Mesenteric fat pad (tissue), 1 donor: Measurements from ENCODE around the gene MAP2K3. TPM values are rescaled to one million over a fixed set of nuclear protein-coding genes. Genes with fewer than 3 reads are reported as not detected.

Experiments used
- DNase-seq: peaks from one replicate; pipeline ENCODE4 v3.0.0-alpha.2; 2020; ENCODE audit warnings: low spot score
- long read RNA-seq: library from polyadenylated mRNA; unstranded; transcript quantifications from one replicate; pipeline ENCODE4 v2.0.0, GENCODE V29; 2020
- total RNA-seq: library from RNA; stranded (reverse); fragmentation: NEBNext Ultra II Directional; extraction: Animal tissue kit (Norgen Biotek cat#: 25700); gene quantifications from one replicate; pipeline ENCODE4 v1.2.1, GENCODE V29; 2021
- donor health status: DM: yes; HTN: yes; CAD: no.

MAP2K3 gene
- 103 TPM for total RNA-seq
- long read RNA-seq, transcript MAP2K3-202 (12 exons, 2,303 nt), result major isoform, 222 of 289 reads
- long read RNA-seq, transcript MAP2K3-205 (3 exons, 927 nt), result minor isoform, 12 of 289 reads
- long read RNA-seq, partial matches to known transcripts, result 22 of 289 reads
- long read RNA-seq, other reads (novel, unspliced or antisense), result 29 of 289 reads

DNA sequence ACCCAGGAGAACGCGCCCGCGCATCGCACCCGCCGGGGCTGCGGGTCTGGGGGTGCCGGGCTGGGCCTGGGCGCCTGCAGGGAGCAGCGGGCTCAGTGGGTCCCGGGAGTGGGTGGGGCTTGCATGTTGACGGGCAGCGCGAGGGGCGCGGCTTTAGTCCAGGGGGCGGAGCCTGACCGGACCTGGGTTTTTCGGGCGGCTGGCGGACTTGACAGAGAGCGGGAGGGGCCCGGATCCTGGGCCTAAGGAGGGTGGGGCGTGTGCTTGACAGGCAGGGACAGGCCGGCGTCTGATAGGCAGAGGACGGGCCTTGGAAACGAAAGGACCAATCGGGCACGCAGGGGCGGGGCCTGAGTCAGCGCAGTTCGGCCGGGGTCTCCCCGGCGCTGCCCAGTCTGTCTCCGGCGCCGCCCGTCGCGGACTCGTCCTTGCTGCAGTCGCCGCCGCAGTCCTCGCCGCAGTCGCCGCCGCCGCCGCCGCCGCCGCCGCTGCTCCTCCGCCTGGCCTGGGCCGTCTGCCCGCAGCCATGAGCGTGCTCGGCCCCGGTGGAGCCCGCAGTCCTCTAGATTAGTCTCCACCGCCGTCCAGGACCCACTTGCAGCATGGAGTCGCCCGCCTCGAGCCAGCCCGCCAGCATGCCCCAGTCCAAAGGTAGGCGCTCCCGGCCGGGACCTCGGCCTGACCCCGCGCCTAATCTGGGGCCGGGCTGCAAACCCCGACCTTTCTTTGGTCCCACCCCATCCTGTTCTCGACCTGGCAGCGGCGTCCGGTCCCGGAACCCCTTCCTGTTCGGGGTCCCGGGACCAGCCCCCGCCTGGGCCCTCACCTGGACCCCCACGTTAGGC, at the start of gene MAP2K3:
Gene MAP2K3 (plus strand): TSS at position 393 of the 845 bp plus-strand sequence. CDS start 210 bp downstream, at position 603.
- DNase-seq, result peak; percentile 99

DNA sequence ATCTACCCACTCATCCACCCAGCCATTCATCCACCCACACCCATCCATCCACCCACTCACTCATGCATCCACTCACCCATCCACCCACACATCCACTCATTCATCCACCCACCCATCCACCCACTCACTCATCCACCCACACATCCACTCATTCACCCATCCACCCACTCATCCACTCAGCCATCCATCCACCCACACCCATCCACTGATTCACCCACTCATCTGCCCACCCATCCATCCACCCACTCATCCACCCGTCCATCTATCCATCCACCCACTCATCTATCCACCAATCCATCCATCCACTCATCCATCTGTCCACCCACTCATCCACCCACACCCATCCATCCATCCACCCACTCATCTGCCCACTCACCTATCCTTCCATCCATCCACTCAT, 48.6 kb upstream of the MAP2K3 start:
- no peak for DNase-seq

DNA sequence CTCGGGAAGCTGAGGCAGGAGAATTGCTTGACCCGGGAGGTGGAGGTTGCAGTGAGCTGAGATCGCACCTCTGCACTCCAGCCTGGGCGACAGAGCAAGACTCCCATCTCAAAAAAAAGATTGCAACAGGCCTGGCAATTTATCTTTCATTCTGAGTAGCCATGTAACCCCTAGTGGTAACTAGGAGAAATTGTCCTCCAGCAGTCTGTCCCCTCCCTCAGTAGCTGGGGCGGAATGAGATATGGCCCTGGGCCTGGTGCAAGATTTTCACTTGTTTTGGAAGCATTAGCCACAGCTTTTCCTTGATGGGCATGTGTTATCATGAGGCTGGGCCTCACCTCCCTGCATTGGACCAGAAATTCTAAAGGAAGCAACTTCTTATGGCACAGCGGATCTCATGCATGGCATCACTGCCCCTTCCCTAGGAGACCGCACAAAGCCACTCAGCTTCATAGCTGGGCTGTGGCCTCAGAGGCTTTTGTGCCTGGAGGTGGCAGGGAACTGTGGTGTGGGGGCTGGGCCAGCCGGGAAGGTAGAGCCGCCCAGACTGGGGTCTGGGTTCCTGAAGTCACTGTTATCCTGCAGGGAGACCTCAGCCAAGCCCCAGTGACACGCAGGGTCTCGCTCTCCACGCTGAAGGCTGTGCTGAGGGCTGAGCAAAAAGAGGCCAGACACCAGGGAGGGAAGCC, 44.7 kb upstream of the MAP2K3 start:
- no peak for DNase-seq

DNA sequence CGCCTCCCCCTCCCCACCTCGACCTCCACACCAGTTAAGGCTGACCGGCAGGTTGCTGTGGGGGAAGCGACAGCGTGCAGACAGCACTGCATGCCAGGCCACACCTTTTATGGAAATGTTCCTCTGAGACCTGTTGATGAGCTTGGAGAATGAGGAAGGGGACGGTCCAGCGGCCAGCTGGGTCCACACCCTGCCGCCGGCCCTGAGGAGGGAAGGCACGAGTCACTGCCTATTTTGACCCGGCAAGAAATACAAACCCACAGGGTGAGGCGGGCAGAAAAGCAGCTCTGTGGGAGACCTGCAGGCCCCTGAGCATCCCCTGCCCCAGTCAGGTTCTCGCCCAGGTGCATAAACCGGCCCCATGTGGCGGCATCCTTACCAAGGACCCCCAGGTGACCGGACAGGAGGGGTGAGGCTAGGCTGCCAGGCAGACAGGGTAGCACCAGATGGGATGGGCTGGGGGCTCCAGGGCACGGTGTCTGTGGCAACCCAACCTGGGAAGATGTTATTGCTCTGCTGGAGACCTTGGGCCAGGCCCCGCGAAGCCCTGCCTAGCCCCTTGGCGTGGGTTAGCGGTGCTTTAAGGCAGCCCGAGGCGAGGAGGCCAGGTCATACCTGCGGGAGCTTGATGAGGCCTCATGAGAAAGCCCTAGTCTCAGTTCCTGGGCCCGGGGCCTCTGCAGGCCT, 44.0 kb upstream of the MAP2K3 start:
- no peak for DNase-seq

DNA sequence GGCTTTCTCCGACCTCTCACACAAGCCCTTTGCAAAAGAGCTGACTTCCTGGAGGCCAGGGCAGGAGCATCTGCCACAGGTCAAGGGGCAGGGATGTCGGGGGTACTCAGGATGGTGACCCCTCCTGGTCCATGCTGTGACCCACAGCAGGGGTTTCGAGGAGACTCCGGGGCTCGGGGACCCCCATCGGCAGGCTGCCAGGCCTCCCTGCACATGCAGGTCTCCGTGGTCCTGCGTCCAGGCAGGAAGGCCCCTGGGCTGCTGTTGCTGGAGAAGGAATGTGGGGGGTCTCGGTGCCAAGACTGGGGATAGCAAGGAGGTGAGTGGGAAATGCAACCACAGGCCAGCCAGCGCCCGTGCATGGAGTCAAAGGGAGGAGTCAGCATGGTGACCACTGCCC, 42.9 kb upstream of the MAP2K3 start:
- DNase-seq, result no peak

DNA sequence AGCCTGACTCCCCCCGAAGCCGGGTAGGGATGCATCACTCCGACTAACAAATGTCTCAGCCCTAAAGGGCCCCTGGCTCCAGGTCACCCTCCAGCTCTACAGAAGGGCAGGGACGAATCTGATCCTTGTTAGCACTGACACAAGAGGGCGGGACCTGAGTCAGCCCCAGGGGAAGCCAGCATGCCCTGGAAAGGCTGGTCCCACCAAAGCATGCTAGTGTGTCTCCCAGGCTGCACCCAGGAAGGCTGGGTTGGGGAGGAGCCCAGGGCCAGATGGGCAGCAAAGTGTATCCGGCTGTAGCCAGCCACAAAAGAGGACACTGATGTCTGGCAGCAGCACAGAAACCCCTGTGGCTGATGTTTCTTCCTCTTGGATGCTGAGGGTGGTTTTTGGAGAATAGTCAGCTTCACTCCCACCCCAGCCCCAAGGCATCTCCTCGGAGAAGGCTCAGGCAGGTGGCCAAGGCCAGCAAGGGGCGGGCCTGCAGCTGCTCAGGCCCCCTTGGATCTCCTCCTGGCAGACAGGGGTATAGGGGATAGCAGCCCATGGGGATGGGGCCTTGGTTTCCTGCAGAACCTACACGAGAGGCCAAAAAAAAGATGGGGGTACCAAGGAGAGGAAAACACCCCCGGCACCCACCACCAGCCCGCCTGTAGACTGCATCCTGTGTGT, 42.3 kb upstream of the MAP2K3 start:
- no peak for DNase-seq

DNA sequence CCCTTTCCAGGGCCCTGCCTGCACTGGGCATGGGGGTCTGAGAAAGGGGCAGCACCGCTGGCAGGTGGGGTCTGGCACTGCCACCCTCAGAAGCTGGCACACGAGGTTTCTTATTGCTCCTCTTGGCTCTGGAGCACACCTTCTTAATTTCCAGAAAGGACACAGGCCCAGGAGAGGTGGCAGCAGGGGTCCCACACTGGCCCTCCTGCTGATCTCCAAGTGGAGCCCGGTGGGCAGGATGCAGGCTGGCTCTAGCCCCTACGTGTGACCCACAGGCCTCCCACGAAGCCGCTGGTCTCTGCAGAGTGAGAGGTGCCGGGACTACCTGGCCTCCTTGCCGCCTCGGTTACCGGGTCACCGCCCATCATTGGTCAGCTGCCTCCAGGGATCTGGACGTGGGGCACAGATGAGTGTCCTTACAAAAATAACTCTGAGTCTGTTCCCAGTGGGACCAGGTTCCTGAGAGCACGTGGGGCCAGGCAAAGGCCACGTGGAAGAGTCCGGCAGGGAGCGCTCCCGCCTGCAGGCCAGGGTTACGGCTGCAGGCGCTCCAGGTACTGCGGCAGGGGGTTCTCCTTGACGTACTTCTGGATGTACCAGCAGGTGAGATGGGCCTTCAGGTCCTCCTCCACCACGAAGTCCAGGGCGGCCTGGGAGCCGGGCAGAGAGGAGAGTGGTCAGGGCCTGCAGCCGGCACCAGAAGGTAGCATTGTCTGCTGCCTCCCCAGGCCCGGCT, 41.6 kb upstream of the MAP2K3 start:
- DNase-seq, result no peak

DNA sequence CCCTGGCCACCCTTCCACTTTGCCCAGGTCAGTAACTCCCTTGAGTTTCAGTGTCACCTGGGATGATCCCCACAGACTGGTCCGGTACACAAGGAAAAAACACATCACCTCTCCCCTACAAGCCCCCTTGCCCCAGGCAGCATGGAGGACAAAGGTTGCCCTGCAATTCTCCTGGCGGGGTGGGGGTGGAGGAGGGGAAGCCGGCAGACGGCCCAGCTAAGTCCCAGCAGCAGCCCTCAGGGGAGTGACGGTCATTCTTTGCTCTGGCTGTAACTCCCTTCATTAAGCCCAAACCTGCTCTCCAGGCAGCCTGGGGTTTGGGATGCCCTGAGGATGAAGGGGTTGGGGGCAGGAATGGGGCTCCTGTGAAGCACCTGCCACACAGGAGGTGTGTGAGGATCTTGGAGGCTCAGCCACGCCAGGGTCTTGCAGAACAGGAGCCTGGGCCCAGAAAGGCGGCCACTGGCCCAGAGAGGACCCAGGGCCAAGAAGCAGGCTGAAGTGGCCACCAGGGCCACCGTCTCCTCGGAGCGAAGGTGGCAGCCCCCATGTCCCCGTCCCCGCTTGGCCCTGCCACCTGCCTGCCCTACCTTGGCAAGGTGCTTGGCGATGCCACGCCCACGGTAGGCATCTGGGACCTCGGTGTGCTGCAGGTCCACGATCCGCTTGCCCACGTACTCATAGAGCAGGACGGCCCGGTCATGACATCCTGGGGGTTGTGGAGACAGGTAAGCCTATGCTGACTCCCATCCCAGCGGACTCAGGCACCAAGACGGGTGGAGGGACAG, 40.8 kb upstream of the MAP2K3 start:
- DNase-seq, result no peak

DNA sequence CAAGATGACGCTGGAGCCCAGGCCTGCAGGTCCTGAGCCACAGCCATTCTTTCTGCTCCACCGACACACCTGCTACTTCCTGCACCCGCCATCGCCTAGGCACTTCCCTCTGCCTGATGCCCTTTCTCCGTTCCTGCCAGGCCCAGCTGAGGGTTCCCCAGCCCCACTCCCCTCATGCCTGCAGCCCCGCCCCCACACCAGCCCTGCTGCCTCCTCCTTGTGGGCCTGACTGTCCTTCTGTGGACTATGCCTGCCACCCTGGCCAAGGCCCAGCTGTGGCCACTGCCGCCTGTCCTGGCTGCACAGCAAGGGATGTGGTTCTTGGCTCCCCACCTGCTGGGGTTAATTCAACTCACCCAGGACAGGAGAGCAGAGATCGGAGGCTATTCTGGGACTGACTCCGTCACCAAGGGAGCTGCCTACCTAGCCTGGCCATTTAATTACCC, 38.8 kb upstream of the MAP2K3 start:
- no peak for DNase-seq

DNA sequence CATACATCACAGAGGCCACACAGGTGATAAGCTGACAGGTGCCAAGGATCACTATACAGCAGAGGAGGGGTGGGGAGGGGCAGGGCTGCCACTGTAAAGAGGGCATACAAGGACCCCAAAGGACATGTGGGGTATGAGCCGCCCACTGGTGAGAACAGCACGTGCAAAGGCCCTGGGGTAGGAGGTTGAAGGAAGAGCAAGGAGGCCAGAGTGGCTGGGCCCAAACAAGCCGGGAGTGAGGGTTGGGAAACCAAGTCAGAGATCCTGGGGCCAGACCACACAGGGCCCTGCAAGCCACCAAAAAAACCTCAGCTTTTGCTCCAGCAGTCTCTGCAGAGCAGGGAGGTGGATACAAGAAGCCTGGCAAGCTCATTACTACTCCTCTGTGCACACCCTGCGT, 37.8 kb upstream of the MAP2K3 start:
- no peak for DNase-seq

DNA sequence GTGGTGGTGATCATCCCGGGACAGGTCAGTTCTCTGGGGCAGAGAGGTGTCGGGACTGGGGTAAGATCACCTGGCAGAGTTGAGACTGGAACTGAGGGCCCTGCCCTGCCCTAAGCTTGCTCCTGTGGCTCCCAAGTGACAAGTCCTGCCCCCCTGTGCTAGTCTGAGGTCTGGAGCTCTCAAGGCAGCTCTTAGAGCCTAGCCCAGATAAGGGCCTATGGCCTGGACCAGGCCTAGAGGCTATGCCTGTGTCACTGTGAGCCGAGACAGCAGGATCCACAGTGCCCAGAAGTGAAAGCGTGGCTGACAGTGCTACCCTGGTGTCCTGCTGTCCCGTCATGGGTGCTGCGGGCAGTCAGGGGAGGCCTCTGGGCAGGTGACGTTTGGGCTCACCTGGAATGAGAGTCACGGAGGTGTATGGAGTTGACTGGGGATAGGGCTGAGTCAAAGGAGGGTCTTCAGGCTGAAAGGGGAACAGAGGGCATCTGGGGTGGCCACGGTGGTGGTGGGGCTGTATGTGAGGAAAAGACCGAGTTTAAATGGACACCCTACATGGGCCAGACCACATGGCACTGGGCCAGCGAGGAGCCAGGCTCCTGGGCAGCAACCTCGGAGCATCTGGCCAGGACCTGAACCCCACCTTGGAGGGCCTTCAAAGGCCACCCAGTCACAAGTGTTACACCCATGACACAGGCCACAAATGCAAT, 36.8 kb upstream of the MAP2K3 start:
- no peak for DNase-seq

DNA sequence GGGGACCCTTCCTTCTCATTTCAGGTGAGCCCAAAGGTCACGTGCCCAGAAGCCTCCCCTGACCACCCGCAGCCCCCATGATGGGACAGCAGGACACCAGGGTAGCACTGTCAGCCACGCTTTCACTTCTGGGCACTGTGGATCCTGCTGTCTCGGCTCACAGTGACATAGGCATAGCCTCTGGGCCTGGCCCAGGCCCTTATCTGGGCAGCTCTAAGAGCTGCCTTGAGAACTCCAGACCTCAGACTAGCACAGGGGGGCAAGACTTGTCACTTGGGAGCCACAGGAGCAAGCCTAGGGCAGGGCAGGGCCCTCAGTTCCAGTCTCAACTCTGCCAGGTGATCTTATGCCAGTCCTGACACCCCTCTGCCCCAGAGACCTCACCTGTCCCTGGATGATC, 36.0 kb upstream of the MAP2K3 start:
- no peak for DNase-seq

DNA sequence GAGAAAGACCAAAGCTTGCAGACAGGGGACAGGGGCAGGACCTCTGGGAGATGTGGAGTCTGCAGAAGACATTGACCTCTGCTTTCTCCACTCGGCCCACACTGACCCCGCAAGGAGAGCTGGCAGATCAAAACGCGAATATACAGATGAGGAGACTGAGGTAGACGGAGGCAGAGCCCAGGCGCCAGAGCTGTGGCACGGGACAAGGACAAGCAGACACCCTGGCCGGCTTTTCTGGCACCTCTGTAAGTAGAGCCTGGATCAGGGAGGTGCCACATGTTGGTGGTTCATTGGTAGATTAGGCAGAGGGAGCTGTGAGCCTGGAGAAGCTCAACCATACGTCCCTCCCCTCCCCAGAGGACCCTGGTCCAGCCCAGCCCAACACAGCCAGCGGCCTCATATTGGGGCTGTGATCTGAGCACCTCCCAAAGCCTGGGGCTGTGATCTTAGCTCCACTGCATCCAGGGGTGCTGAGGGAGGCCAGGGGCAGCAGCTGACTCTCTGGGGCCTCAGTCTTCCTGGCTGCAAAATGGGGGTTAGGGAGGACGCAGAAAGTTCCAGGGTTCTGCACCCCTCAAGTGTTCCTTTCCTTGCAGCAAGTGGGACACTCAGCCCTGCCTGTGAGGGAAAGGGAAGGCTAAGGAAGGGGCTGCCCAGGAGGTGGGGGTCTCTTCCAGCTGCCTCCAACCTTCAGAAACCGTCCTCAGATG, 35.3 kb upstream of the MAP2K3 start:
- DNase-seq, result no peak

DNA sequence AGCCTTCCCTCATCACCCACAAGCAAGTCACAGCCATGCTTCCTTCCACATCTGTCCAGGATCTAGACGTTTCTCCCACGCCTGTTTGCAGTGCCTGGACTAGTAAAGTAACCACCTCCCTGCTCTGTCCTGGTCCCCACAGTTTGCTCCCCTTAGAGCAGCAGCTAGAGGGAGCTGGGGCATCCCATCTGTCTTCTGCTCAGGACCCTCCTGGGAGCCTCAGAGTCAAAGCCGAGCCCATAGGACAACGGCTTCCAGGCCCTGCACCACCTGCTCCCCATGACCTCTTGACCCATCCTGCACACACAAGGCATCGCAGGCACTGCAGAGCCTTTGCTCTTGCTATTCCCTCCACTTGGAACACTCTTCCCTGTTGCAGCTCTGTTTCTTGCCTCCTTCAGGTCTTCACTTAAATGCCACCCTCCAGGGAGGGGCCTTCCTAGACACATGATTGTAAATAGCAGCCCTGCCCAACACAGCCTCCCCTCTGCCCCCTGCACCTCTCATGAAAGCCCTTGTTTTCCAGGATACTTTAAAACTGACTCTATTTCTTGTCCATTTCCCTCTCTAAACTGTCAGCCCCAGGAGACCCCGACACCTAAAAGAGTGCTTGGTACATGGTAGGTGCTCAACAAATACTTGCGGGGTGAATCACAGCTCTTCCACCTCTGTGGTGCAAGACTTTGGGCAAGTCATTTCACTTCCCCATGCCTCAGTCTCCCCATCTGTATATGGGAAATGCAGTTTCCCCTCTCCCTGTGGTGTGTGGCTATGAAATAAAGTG, 34.4 kb upstream of the MAP2K3 start:
- no peak for DNase-seq

DNA sequence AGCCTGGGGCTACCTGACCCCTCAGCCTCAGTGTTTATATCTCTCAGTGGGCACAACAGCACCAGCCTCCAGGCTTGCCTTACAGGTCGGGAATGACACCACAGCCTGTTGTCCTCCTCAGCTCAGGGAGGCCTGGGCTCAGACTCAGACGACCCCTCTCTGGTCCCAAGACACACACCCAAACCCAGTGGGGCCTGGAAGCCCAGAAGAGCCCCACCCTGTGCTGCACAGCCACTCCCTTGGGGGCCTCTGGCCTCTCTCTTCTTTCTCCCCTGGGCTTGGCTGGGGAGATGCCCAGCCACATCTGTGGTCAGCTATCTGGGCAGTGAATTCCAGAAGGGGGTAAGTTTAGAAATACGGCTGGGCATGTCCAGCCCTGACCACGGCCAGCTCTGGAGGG, 33.7 kb upstream of the MAP2K3 start:
- DNase-seq, result no peak

DNA sequence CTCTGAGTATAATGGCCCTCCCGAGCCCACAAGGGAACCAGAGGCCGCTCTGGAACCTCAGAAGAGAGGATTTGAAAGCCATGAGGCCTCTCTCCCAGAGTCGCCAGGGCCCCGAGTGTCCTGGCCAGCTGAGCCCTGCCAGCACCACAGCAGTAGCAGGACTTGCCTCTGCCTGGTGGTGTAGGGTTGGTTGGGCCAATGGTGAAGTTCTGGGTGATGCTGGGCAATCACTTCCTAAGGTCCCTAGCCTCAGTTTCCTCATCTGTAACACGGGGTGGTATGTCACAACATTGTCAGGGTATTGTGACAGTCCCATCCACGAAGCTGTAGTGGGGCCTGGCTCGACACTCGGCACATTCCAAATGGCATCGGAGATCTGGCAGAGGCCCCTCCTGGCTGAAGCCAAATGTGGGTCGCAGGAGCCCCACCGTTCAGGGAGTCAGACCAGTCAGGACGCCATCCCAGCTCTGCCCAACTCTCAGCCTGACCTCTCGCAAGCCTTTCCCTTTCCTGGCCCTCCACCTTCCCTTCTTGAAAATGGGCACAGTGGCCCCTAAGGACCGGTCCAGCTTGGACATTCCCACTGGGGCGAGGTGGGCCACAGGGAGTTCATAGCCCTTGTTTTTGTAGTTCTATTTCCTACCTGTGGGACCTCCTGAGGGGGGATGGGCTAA, 33.0 kb upstream of the MAP2K3 start:
- DNase-seq, result no peak

DNA sequence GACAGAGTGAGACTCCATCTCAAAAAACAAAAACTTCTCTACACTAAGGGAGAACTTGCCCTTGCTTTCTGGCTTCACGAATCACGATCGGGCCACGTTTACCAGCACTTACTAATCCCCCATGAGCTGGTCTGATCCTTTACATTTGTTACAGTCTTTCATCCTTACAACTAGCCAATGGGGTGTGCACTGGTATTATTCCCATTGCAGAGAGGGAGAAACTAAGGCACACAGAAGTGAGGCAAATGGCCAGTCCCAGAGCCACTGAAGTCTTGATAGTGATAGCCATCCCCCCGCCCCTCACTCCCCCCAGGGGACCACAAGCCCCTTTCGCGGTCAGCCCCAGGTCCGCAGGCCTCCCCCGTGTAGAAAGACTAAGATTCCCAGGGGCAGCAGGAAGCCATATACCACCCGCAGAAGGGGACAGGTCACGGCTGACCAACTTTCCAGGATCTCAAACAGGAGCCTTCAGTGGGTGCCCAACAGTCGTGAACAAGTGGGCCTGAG, 32.2 kb upstream of the MAP2K3 start:
- no peak for DNase-seq
